Fibroblast of lung (primary cell): ENCODE results near the gene DEPDC5.

Experiments used
- CTCF ChIP-seq, 2 donors: IDR thresholded peaks in 1 of 2; conservative IDR thresholded peaks in 1 of 2; 1 replicate in 1 of 2; 2 replicates in 1 of 2; pipeline ENCODE4 v1.5.1; 2011 to 2012; ENCODE audit warnings: low read length in 2 of 2, control low read depth in 1 of 2, inconsistent platforms in 1 of 2, low read depth in 1 of 2, mild to moderate bottlenecking in 1 of 2
- EZH2 ChIP-seq: IDR thresholded peaks from 2 replicates; pipeline ENCODE4 v1.5.1; 2012; ENCODE audit warnings: low read length, control low read depth, mild to moderate bottlenecking; ENCODE audit errors: missing control alignments

- TF ChIP-seq EZH2 (no peak), CTCF (conservative IDR thresholded peaks at IDR 0.05 in 1 of 2, IDR thresholded peaks at IDR 0.05 in 1 of 2; ENCODE audit: low read depth in 1 of 2, low read length in 2 of 2) (no peak)
Measured at GRCh38 chr22:31739795-31740201, 14.0 kb upstream of the DEPDC5 start.
